Ishikawa (cell line): ENCODE measurements around the gene HSF4.

Experiments
- CEBPB ChIP-seq: IDR thresholded peaks from 2 replicates; pipeline ENCODE4 v1.6.1; 2012
- CREB1 ChIP-seq: IDR thresholded peaks from 2 replicates; pipeline ENCODE4 v1.6.1; 2012; ENCODE audit warnings: low read depth
- EGR1 ChIP-seq: IDR thresholded peaks from 2 replicates; pipeline ENCODE4 v1.6.1; 2012
- EP300 ChIP-seq: IDR thresholded peaks from 2 replicates; pipeline ENCODE4 v1.6.1; 2012; ENCODE audit warnings: borderline replicate concordance
- FOXM1 ChIP-seq: IDR thresholded peaks from 2 replicates; pipeline ENCODE4 v1.6.1; 2012; ENCODE audit warnings: low read depth, borderline replicate concordance
- NFIC ChIP-seq: IDR thresholded peaks from 2 replicates; pipeline ENCODE4 v1.6.1; 2012
- RAD21 ChIP-seq: IDR thresholded peaks from 2 replicates; pipeline ENCODE4 v1.6.1; 2012; ENCODE audit warnings: low read depth
- TAF1 ChIP-seq: IDR thresholded peaks from 2 replicates; pipeline ENCODE4 v1.6.1; 2012; ENCODE audit warnings: low read depth, mild to moderate bottlenecking
- TCF12 ChIP-seq: IDR thresholded peaks from 2 replicates; pipeline ENCODE4 v1.6.1; 2012; ENCODE audit warnings: low read depth
- TEAD4 ChIP-seq: IDR thresholded peaks from 2 replicates; pipeline ENCODE4 v1.6.1; 2012
- YY1 ChIP-seq: IDR thresholded peaks from 2 replicates; pipeline ENCODE4 v1.6.1; 2012; ENCODE audit warnings: low read depth
- ZBTB7A ChIP-seq: IDR thresholded peaks from 2 replicates; pipeline ENCODE4 v1.6.1; 2012; ENCODE audit warnings: low read depth
- TF ChIP-seq, protein P1 (sequence below): IDR thresholded peaks from 2 replicates; pipeline ENCODE4 v1.6.1; 2012; ENCODE audit warnings: low read depth, mild to moderate bottlenecking
- TF ChIP-seq, protein P2 (sequence below): IDR thresholded peaks from 2 replicates; pipeline ENCODE4 v1.6.1; 2012
- TF ChIP-seq, protein P3 (sequence below): IDR thresholded peaks from 2 replicates; pipeline ENCODE4 v1.6.1; 2012

The HSF4 gene

DNA sequence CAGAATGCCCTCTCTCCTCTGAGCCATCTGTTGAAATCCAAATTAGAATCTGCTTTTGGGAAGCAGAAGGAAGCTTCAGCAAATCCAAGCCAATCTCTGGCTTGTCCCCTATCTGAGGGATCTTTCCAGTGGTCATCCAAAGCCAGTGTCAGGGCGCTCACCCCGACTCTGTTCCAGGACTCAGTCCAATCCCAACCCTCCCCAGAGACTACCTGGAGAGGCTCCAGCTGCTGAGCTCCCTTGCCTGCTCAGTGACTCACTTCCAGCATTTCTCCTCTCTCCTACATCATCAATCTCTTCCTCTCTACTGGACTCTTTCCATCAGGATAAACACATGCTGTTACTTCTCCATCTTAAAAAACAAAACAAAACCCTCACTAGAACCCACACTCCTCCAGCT lies 16.8 kb downstream of the HSF4 start:
- no peak for TF ChIP-seq EGR1
- no peak for TF ChIP-seq EP300

DNA sequence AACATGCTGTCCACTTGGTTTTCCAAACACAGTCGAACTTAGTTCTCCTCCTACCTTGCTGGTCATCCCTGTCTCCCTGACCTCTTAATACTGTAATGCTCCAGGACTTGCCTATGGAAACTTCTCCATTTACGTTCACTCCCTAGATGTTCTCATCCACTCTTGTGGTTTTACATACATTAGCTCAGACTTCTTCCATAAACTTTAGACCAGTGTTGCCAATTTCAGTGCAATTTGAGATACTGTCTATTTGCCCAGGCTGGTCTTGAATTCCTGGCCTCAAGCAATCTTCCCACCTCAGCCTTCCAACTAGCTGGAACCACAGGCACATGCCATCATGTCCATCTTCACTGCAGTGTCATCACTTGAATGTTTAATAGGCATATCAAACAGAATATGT lies 17.7 kb downstream of the HSF4 start:
- no peak for TF ChIP-seq TCF12
- no peak for TF ChIP-seq TEAD4
- no peak for TF ChIP-seq CEBPB
- TF ChIP-seq EGR1, result no peak
- TF ChIP-seq, protein P1, sequence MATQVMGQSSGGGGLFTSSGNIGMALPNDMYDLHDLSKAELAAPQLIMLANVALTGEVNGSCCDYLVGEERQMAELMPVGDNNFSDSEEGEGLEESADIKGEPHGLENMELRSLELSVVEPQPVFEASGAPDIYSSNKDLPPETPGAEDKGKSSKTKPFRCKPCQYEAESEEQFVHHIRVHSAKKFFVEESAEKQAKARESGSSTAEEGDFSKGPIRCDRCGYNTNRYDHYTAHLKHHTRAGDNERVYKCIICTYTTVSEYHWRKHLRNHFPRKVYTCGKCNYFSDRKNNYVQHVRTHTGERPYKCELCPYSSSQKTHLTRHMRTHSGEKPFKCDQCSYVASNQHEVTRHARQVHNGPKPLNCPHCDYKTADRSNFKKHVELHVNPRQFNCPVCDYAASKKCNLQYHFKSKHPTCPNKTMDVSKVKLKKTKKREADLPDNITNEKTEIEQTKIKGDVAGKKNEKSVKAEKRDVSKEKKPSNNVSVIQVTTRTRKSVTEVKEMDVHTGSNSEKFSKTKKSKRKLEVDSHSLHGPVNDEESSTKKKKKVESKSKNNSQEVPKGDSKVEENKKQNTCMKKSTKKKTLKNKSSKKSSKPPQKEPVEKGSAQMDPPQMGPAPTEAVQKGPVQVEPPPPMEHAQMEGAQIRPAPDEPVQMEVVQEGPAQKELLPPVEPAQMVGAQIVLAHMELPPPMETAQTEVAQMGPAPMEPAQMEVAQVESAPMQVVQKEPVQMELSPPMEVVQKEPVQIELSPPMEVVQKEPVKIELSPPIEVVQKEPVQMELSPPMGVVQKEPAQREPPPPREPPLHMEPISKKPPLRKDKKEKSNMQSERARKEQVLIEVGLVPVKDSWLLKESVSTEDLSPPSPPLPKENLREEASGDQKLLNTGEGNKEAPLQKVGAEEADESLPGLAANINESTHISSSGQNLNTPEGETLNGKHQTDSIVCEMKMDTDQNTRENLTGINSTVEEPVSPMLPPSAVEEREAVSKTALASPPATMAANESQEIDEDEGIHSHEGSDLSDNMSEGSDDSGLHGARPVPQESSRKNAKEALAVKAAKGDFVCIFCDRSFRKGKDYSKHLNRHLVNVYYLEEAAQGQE, result no peak
- no peak for TF ChIP-seq ZBTB7A
- TF ChIP-seq NFIC, result no peak
- no peak for TF ChIP-seq EP300
- no peak for TF ChIP-seq CREB1
- no peak for TF ChIP-seq YY1
- no peak for TF ChIP-seq FOXM1
- no peak for TF ChIP-seq TAF1

DNA sequence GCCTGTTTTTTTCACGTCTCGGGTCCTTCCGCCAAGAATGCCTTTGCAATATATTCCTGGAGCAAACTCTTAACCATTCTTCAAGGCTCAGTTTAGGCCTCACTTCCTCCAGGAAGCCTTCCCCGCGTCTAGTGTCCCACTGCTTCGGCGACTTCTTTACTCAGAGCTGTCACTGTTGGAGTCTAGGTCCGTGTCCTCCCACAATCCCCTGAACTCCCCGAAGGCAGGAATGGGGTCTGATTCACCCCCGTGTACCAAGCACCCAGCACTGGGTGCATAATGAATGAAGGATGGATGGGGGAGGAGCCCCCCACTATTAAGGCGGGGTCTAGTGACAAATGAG lies 18.7 kb downstream of the HSF4 start:
- TF ChIP-seq, protein P1, result no peak
- TF ChIP-seq NFIC, result no peak

DNA sequence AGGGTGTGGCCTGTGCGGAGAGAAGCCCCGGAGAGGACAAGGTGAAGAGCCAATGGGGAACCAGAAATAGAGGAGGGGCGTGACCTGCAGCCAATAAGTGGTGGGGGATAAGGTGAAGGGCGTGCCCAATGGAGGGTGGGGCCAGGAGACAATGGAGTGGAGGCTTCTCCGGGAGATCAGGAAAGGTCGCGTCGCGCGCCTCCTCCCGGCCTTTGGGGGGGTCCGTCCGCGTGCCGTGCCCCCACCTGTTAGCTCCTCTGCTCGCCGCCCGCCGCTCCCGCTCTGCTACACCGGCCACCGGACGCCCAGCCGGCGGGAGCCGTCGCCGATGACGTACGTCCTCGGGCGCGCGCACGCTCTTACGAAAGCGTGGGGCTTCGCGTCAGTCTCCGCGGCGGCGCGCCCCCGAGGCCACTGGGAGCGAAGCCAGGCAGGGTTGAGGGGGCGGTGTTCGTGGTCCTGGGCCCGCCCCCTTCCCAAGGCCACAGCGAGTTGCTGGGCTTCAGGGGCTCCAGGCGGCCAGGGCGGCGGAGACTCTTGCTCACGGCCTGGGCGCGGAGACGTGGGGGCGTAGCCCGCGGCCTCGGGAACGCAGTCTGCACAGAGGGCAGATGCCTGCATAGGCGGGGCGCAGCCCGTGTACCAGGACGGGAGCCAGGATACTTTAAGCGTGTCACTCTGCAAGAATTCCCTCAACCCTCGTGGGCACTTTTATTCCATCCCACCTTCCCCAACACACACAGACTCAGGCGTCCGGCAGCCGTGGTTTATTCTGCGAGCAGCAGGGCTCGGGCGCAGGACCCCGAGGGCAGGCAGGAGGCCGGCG lies 19.3 kb downstream of the HSF4 start, which contains the start of gene MATCAP1:
Gene MATCAP1, minus strand, starts transcription at position 337 of the 826 bp plus-strand sequence. CDS start 3,353 bp downstream, outside the sequence.
- peak; percentile 76; the same call in 1 of the 2 replicates for TF ChIP-seq ZBTB7A
- no peak for TF ChIP-seq FOXM1
- peak; percentile 80 for TF ChIP-seq CREB1
- TF ChIP-seq YY1, result no peak
- peak; percentile 81 for TF ChIP-seq EGR1
- TF ChIP-seq, protein P1, result no peak
- TF ChIP-seq TEAD4, result no peak; the same call in 1 of the 2 replicates
- TF ChIP-seq EP300, result no peak
- 0 out of 2 replicates have a peak, but pooled peaks have one; percentile 32 for TF ChIP-seq TCF12
- no peak for TF ChIP-seq RAD21
- no peak for TF ChIP-seq CEBPB
- TF ChIP-seq, protein P2, sequence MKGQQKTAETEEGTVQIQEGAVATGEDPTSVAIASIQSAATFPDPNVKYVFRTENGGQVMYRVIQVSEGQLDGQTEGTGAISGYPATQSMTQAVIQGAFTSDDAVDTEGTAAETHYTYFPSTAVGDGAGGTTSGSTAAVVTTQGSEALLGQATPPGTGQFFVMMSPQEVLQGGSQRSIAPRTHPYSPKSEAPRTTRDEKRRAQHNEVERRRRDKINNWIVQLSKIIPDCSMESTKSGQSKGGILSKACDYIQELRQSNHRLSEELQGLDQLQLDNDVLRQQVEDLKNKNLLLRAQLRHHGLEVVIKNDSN, result no peak
- TF ChIP-seq NFIC, result peak; percentile 54
- TF ChIP-seq, protein P3, sequence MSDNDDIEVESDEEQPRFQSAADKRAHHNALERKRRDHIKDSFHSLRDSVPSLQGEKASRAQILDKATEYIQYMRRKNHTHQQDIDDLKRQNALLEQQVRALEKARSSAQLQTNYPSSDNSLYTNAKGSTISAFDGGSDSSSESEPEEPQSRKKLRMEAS, result peak; percentile 58; the same call in 1 of the 2 replicates
- peak; percentile 67; the same call in 1 of the 2 replicates for TF ChIP-seq TAF1

DNA sequence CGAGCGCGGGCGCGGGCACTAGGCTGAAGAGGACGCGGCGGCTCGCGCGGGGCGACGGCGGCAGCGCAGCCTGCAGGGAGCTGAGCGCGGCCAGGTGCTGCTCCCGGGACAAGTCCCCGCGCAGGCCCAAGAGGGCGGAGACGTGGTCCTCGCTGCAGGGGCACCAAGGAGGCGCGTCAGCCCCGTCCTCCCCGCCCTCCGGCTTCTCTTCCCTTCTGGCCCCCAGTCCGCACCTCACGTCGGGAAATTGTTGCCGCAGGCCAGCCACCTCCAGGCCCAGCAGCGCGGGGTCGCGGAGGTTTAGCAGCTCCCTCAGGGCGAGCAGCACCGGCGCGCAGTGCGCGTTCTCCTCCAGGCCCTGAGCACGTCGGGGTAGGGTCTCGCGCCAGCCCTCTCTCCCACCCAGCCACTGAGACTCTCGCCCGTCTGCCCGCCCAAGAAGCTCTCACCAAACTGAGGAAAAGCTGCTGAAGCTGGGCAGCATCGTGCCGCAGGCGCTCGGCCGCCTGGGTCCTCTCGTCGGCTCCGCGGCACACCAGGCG lies 20.0 kb downstream of the HSF4 start:
- TF ChIP-seq ZBTB7A (no peak), TAF1 (0 out of 2 replicates have a peak, but pooled peaks have one; percentile 24)
